ENCODE data around the gene APOE. TPM values are rescaled to one million over a fixed set of nuclear protein-coding genes. Genes with fewer than 3 reads are reported as not detected.

The APOE gene
- total and polyA plus RNA-seq, 2 of the 8 experiments (the other 6 are each of a cell fraction or from before 2014, with no cell fraction given): 629 to 1,258 TPM

DNA sequence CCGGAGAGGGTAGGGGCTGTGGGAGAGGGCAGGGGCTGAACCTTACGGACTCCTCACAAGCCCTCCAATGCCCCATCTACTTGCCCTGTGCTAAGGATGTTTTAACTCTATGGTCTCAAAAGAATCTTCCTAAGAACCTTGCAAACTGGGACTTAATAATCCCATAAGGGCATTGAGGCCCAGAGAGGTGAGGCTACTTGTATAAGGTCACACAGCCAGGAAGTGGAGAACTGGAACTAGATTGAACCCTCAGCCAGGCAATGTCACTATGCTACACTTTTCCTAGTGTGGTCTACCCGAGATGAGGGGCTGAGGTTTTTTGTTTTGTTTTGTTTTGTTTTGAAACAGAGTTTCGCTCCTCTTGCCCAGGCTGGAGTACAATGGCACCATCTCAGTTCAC, 25.9 kb downstream of the APOE start:
- no peak overlapping the region for H3K14ac ChIP-seq (ENCODE audit: insufficient read length)
- no peaks in the 10 kb centered on the region for H3K79me2 ChIP-seq (ENCODE audit: control insufficient read depth in 1 of 2, insufficient read depth in 2 of 2, low read length in 2 of 2)
- no peak overlapping the region for H2BK20ac ChIP-seq (ENCODE audit: low read length)
- H2BK5ac ChIP-seq (ENCODE audit: low read depth, low read length): no peak overlapping the region
- H4K5ac ChIP-seq (ENCODE audit: insufficient read length, low read depth, low read length): no peak overlapping the region
- no peaks in the 10 kb centered on the region for H4K20me1 ChIP-seq (replicated peaks in 1 of 2; ENCODE audit: control insufficient read depth in 1 of 2, insufficient read depth in 2 of 2, low read length in 2 of 2)
- no peaks in the 10 kb centered on the region for H3K79me1 ChIP-seq (ENCODE audit: low read depth, low read length)
- FAIRE-seq: no peak
- peaks cover 0 to under 1% (median 0%) of the 10 kb centered on the region in 4 experiments; a peak in 1 of 7 replicates for H3K4me1 ChIP-seq (replicated peaks in 1 of 4; ENCODE audit: control insufficient read depth in 3 of 4, insufficient read depth in 4 of 4, low read length in 3 of 4)
- no peaks in the 10 kb centered on the region for H3K27me3 ChIP-seq (replicated peaks in 1 of 4; ENCODE audit: control insufficient read depth in 3 of 4, extremely low read depth in 1 of 4, insufficient read depth in 3 of 4, low read length in 3 of 4)
- TF ChIP-seq CREB1 (IDR thresholded peaks at IDR 0.05): no peak
- TF ChIP-seq TEAD4 (IDR thresholded peaks at IDR 0.05; ENCODE audit: low read depth, low read length): no peak
- TF ChIP-seq ZNF274 (IDR thresholded peaks at IDR 0.05; ENCODE audit: borderline replicate concordance, extremely low read depth, low read length): no peak
- no peak for TF ChIP-seq USF2 (IDR thresholded peaks at IDR 0.05; ENCODE audit: low read length)
- TF ChIP-seq, protein P1, sequence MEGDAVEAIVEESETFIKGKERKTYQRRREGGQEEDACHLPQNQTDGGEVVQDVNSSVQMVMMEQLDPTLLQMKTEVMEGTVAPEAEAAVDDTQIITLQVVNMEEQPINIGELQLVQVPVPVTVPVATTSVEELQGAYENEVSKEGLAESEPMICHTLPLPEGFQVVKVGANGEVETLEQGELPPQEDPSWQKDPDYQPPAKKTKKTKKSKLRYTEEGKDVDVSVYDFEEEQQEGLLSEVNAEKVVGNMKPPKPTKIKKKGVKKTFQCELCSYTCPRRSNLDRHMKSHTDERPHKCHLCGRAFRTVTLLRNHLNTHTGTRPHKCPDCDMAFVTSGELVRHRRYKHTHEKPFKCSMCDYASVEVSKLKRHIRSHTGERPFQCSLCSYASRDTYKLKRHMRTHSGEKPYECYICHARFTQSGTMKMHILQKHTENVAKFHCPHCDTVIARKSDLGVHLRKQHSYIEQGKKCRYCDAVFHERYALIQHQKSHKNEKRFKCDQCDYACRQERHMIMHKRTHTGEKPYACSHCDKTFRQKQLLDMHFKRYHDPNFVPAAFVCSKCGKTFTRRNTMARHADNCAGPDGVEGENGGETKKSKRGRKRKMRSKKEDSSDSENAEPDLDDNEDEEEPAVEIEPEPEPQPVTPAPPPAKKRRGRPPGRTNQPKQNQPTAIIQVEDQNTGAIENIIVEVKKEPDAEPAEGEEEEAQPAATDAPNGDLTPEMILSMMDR (IDR thresholded peaks at IDR 0.05; ENCODE audit: control extremely low read depth in 1 of 3, insufficient read depth in 1 of 3, low read depth in 1 of 3, low read length in 3 of 3): no peak
- no peak for TF ChIP-seq TBP (IDR thresholded peaks at IDR 0.05; ENCODE audit: low read depth, low read length)
- H2AK5ac ChIP-seq (ENCODE audit: low read depth, low read length): no peak overlapping the region
- no peak overlapping the region for H4K8ac ChIP-seq (ENCODE audit: extremely low read depth, insufficient read depth, low read length)
- no peak overlapping the region for H3K9ac ChIP-seq (replicated peaks in 1 of 4; ENCODE audit: extremely low read depth in 1 of 4, low read depth in 3 of 4, low read length in 3 of 4)
- no peaks in the 10 kb centered on the region for H3K9me3 ChIP-seq (ENCODE audit: insufficient read depth in 2 of 2, low read depth in 1 of 2, low read length in 1 of 2)
- H3K18ac ChIP-seq (ENCODE audit: extremely low read depth, low read length): no peak overlapping the region
- ChIA-PET CTCF (ENCODE audit: partially characterized antibody) (interaction anchor here (0.6 to 1.6 kb wide), 4 partner anchors 20 to 151 kb away, joined by 3 to 6 read pairs (median 3); no protein-coding TSS in a partner anchor), POLR2A (ENCODE audit: partially characterized antibody) (interaction anchor here (2.0 kb wide), 1 partner anchor 26 kb away, joined by 4 read pairs; the partner anchor contains the start of gene APOE)
- no peak overlapping the region for H3K23ac ChIP-seq (ENCODE audit: insufficient read length)
- H3K56ac ChIP-seq (replicated peaks; ENCODE audit: insufficient read length, low read depth, low read length): no peak overlapping the region
- H2BK120ac ChIP-seq (replicated peaks; ENCODE audit: low read depth, low read length): no peak overlapping the region
- no peak overlapping the region for H3K27ac ChIP-seq (ENCODE audit: low read depth, low read length)
- H2BK15ac ChIP-seq (ENCODE audit: low read length): no peak overlapping the region
- no peaks in the 10 kb centered on the region for H3K23me2 ChIP-seq (ENCODE audit: low read depth, low read length)
- no peak overlapping the region for H3K4ac ChIP-seq (replicated peaks; ENCODE audit: insufficient read length, low read depth, low read length)
- H3K4me3 ChIP-seq (ENCODE audit: extremely low read depth in 1 of 4, insufficient read depth in 2 of 4, low read depth in 3 of 4, low read length in 4 of 4): no peak overlapping the region
- H2AFZ ChIP-seq (ENCODE audit: low read length): no peak overlapping the region
- no peaks in the 10 kb centered on the region for H3K36me3 ChIP-seq (ENCODE audit: control insufficient read depth in 2 of 4, insufficient read depth in 4 of 4, low read length in 3 of 4)
- no peak overlapping the region for H3K4me2 ChIP-seq (ENCODE audit: insufficient read depth in 1 of 2, low read depth in 2 of 2, low read length in 2 of 2)
- H2BK12ac ChIP-seq (ENCODE audit: low read depth, low read length): no peak overlapping the region
- H4K91ac ChIP-seq (replicated peaks; ENCODE audit: insufficient read length, low read length): no peak overlapping the region
- no peak for DNase-seq (ENCODE audit: low read depth in 1 of 2, low spot score in 2 of 2)
- 87% methylated on average over 3 of the region's 4 CpGs; no CpG with 5 or more reads in 1 of the 2 experiments for WGBS, 2 experiments (ENCODE audit: extremely low coverage in 1 of 2, insufficient coverage in 1 of 2, insufficient read length in 1 of 2, insufficient replicate concordance in 2 of 2, low coverage in 1 of 2, low lambda C conversion rate in 2 of 2, missing lambda C conversion rate in 1 of 2)

All from H1 (cell line).